ENCODE measurements around the gene EBNA1BP2.

GRCh38 chr1:43134640-43135039, 37.5 kb downstream of the EBNA1BP2 start:
- TF ChIP-seq CTCF (conservative IDR thresholded peaks at IDR 0.05) (no peak), ZFX (IDR thresholded peaks at IDR 0.05) (no peak)
